ENCODE measurements around the gene FBLN1.

Gene FBLN1

GRCh38 chr22:45640941-45641621 lies 138.4 kb downstream of the FBLN1 start:
- in situ Hi-C loops (cut with MboI; ENCODE audit: low pct_unique_long_range_greater_than_20kb, low sequenced_read_pairs) = loop anchor here (10.0 kb wide), 2 partner anchors 66 to 344 kb away; no protein-coding TSS in a partner anchor
- DNase-seq = no peak

GRCh38 chr22:45642986-45643385 lies 140.3 kb downstream of the FBLN1 start:
- DNase-seq = no peak
- in situ Hi-C loops (cut with MboI; ENCODE audit: low pct_unique_long_range_greater_than_20kb, low sequenced_read_pairs) = loop anchor here (10.0 kb wide), 2 partner anchors 68 to 342 kb away; no protein-coding TSS in a partner anchor

GRCh38 chr22:45644714-45645113 lies 142.0 kb downstream of the FBLN1 start:
- in situ Hi-C loops (cut with MboI; ENCODE audit: low pct_unique_long_range_greater_than_20kb, low sequenced_read_pairs) = loop anchor here (10.0 kb wide), 2 partner anchors 70 to 340 kb away; no protein-coding TSS in a partner anchor
- DNase-seq = no peak

- DNase-seq = no peak
- in situ Hi-C loops (cut with MboI; ENCODE audit: low pct_unique_long_range_greater_than_20kb, low sequenced_read_pairs) = loop anchor here (10.0 kb wide), 2 partner anchors 70 to 340 kb away; no protein-coding TSS in a partner anchor
Observed at GRCh38 chr22:45645150-45645525, 142.5 kb downstream of the FBLN1 start.

- in situ Hi-C loops (cut with MboI; ENCODE audit: low pct_unique_long_range_greater_than_20kb, low sequenced_read_pairs) = loop anchor here (10.0 kb wide), 2 partner anchors 71 to 339 kb away; no protein-coding TSS in a partner anchor
- DNase-seq = peak; percentile 78
Observed at GRCh38 chr22:45645526-45646414, 143.1 kb downstream of the FBLN1 start.

GRCh38 chr22:45647532-45648225 lies 145.0 kb downstream of the FBLN1 start:
- no peak for DNase-seq
- in situ Hi-C loops (cut with MboI; ENCODE audit: low pct_unique_long_range_greater_than_20kb, low sequenced_read_pairs) = loop anchor here (10.0 kb wide), 2 partner anchors 73 to 337 kb away; no protein-coding TSS in a partner anchor

- DNase-seq = no peak
- in situ Hi-C loops (cut with MboI; ENCODE audit: low pct_unique_long_range_greater_than_20kb, low sequenced_read_pairs) = loop anchor here (10.0 kb wide), 2 partner anchors 74 to 336 kb away; no protein-coding TSS in a partner anchor
Observed at GRCh38 chr22:45648301-45649117, 145.8 kb downstream of the FBLN1 start.

GRCh38 chr22:45649809-45650208 lies 147.1 kb downstream of the FBLN1 start:
- in situ Hi-C loops (cut with MboI; ENCODE audit: low pct_unique_long_range_greater_than_20kb, low sequenced_read_pairs) = loop anchor here (10.0 kb wide), 2 partner anchors 75 to 335 kb away; no protein-coding TSS in a partner anchor
- no peak for DNase-seq

- in situ Hi-C loops (cut with MboI; ENCODE audit: low pct_unique_long_range_greater_than_20kb, low sequenced_read_pairs) = no loop called here
- DNase-seq = no peak
Observed at GRCh38 chr22:45650721-45651120, 148.0 kb downstream of the FBLN1 start.

Measured in KBM-7 (cell line).